Gastroesophageal sphincter (tissue), 4 donors: ENCODE measurements around the gene NUP50. TPM values are rescaled to one million over a fixed set of nuclear protein-coding genes. Genes with fewer than 3 reads are reported as not detected.

Source experiments
- ATAC-seq: fragments of 150-250 bp; one replicate; pipeline ENCODE4 v1.9.1; 2016; ENCODE audit warnings: mild to moderate bottlenecking, moderate library complexity
- H3K27ac ChIP-seq, 4 donors: fragments of 200-600 bp; sonication (generic) in 3 of 4; 1 replicate in 3 of 4; 2 replicates in 1 of 4; pipeline ENCODE4 v1.5.1; 2016 to 2019
- H3K27me3 ChIP-seq: fragments of 200-600 bp; sonication (generic); one replicate; pipeline ENCODE4 v1.5.1; 2019
- H3K36me3 ChIP-seq, 2 donors: fragments of 200-600 bp; sonication (generic); one replicate each; pipeline ENCODE4 v1.5.1; 2019; ENCODE audit warnings: control low read depth in 1 of 2
- H3K4me1 ChIP-seq, 3 donors: fragments of 200-600 bp; sonication (generic); 1 replicate in 2 of 3; 2 replicates in 1 of 3; pipeline ENCODE4 v1.5.1; 2016 to 2019; ENCODE audit warnings: control low read depth in 2 of 3
- H3K4me3 ChIP-seq, 2 donors: fragments of 200-600 bp; sonication (generic); one replicate each; pipeline ENCODE4 v1.5.1; 2019; ENCODE audit warnings: mild to moderate bottlenecking in 1 of 2, moderate library complexity in 1 of 2
- H3K9me3 ChIP-seq, 3 donors: fragments of 200-600 bp; sonication (generic); one replicate each; pipeline ENCODE4 v1.5.1; 2017 to 2019; ENCODE audit warnings: control low read depth in 2 of 3
- EP300 ChIP-seq: sonication (generic); formaldehyde crosslinking; IDR thresholded peaks from one replicate; pipeline ENCODE4 v1.6.1; 2017; ENCODE audit warnings: antibody characterized with exemption, mild to moderate bottlenecking
- POLR2A ChIP-seq, 2 donors: fragments of 450-650 bp; IDR thresholded peaks; one replicate each; pipeline ENCODE4 v1.6.1; 2017; ENCODE audit warnings: antibody characterized with exemption in 2 of 2, mild to moderate bottlenecking in 2 of 2, moderate library complexity in 1 of 2
- POLR2AphosphoS5 ChIP-seq: sonication (generic); formaldehyde crosslinking; IDR thresholded peaks from one replicate; pipeline ENCODE4 v1.6.1; 2017; ENCODE audit warnings: antibody characterized with exemption
- WGBS, 2 donors: methylation state at CpG; one replicate each; pipeline ENCODE4 v1.1.5; 2018; ENCODE audit warnings: low coverage in 1 of 2; 5-methylcytosine and 5-hydroxymethylcytosine counted together
- total RNA-seq, 4 donors: library from RNA; depleted of rRNA; stranded (reverse); fragments of >200 nt; gene quantifications; one replicate each; pipeline ENCODE4 v1.1.0, GENCODE V29; 2016
- TF ChIP-seq, protein P1 (sequence below), 4 experiments: fragments of 200-600 bp in 2 of 4; fragments of 450-650 bp in 2 of 4; sonication (generic) in 1 of 4; IDR thresholded peaks; one replicate each; pipeline ENCODE4 v1.5.1; 2017 to 2019; ENCODE audit warnings: antibody characterized with exemption in 4 of 4, mild to moderate bottlenecking in 2 of 4, moderate library complexity in 2 of 4

The NUP50 gene
- total RNA-seq, 4 donors from 2014 or later: 15.9 to 32.9 (median 28.8) TPM

DNA sequence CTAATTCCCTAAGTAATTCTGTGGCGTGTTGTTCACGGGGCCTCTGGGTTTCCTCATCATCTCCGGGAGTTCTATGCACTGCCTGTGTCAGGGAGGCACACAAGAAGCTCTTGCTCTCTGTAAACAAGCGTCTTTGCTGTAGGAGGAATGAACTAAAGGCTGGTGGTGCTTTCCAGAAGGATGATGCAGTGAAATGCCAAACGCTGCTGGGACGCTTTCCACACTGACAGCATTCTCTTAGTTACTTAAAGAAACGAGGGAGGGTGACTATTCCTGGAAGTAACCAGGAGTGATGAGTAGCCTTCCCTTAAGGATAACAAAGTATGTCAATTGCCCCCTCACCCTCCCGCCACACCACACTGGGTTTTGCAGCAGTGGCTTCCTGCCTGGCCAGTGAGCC lies 38.5 kb upstream of the NUP50 start:
- WGBS, 2 donors: 6 to 19% methylated on average over 6 of the region's 8 CpGs
- no peaks in the 10 kb centered on the region for H3K4me1 ChIP-seq
- H3K36me3 ChIP-seq: no peaks in the 10 kb centered on the region
- H3K27ac ChIP-seq: no peak overlapping the region
- H3K27me3 ChIP-seq: peaks cover 45% of the 10 kb centered on the region
- no peaks in the 10 kb centered on the region for H3K9me3 ChIP-seq
- no peak for TF ChIP-seq POLR2A (IDR thresholded peaks at IDR 0.05)
- peak; percentile 8 for TF ChIP-seq POLR2AphosphoS5
- TF ChIP-seq, protein P1, sequence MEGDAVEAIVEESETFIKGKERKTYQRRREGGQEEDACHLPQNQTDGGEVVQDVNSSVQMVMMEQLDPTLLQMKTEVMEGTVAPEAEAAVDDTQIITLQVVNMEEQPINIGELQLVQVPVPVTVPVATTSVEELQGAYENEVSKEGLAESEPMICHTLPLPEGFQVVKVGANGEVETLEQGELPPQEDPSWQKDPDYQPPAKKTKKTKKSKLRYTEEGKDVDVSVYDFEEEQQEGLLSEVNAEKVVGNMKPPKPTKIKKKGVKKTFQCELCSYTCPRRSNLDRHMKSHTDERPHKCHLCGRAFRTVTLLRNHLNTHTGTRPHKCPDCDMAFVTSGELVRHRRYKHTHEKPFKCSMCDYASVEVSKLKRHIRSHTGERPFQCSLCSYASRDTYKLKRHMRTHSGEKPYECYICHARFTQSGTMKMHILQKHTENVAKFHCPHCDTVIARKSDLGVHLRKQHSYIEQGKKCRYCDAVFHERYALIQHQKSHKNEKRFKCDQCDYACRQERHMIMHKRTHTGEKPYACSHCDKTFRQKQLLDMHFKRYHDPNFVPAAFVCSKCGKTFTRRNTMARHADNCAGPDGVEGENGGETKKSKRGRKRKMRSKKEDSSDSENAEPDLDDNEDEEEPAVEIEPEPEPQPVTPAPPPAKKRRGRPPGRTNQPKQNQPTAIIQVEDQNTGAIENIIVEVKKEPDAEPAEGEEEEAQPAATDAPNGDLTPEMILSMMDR (IDR thresholded peaks at IDR 0.05): no peak
- TF ChIP-seq EP300: no peak
- no peak overlapping the region for H3K4me3 ChIP-seq
- no peak for ATAC-seq

DNA sequence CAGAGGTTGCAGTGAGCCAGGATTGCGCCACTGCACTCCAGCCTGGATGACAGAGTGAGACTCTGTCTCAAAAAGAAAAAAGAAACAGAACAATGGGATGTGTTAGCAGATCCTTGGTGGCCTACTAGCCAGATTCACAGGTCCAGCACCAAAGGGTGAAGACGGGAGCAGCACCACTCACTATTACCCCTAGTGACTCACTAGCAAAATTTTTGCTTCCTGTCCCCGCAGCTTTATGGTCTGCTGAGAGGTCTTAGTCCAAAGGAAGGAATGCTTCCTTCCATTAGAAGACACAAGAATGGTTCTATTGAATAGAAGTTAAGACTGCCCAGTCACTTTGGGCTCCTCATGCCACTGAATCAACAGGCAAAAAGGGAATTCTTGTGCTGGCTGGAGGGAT lies 35.9 kb upstream of the NUP50 start:
- WGBS, 2 donors: 13 to 55% methylated on average over 1 to 3 of the region's 3 CpGs
- TF ChIP-seq, protein P1 (IDR thresholded peaks at IDR 0.05): no peak
- TF ChIP-seq POLR2A (IDR thresholded peaks at IDR 0.05) (no peak), EP300 (no peak), POLR2AphosphoS5 (no peak)

DNA sequence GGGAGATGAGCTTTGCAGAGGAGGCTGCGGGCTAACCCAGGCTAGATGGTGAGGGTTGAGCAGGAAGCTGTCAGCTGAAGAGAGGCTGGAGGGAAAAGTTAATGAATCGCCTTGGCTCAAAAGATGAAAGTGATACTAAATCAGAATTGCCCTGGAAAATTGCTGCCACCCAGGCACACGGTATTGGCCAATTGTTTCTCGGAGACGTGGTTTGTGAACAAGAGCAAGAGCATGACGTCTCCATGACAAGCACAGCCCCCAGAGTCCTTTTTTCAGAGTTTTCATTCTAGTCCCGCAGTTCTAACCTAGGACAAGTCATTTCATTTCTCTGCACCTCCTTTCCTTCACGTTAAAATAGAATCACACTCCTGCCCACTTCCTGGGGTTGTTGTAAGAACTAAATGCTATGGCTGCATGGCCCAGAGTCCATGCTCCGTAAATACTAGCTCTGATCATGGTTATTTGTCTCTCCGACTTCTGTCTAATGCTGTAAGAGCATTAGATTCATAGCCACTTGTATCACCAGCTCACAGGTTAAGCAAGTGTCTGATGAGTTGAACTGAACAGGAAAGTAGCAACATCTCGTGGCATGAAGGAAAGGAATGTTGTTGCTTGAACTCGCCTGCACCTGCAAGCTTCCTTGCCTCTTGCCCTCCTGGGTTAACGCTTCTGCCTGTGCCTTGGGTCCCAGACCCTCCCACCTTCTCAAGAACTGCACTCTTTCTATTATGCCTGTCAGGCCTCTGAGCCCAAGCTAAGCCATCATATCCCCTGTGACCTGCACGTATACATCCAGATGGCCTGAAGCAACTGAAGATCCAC lies 33.8 kb upstream of the NUP50 start:
- H3K36me3 ChIP-seq: peaks cover 0 to 27% of the 10 kb centered on the region in 2 donors
- TF ChIP-seq EP300 (no peak), POLR2A (IDR thresholded peaks at IDR 0.05) (no peak), POLR2AphosphoS5 (no peak)
- TF ChIP-seq, protein P1 (IDR thresholded peaks at IDR 0.05): no peak
- ATAC-seq: no peak
- peaks cover 15% of the 10 kb centered on the region for H3K27me3 ChIP-seq
- WGBS, 2 donors: 54 to 79% methylated on average over 10 to 11 of the region's 14 CpGs
- peaks cover 0 to 13% (median 0%) of the 10 kb centered on the region in 3 donors for H3K9me3 ChIP-seq
- no peaks in the 10 kb centered on the region for H3K4me1 ChIP-seq
- H3K4me3 ChIP-seq: no peak overlapping the region
- H3K27ac ChIP-seq: no peak overlapping the region

More for the DNA sequence above, 35.9 kb upstream of the NUP50 start:
- no peaks in the 10 kb centered on the region for H3K9me3 ChIP-seq
- H3K36me3 ChIP-seq: peaks cover 0 to 7% of the 10 kb centered on the region in 2 donors
- ATAC-seq: no peak
- no peaks in the 10 kb centered on the region for H3K4me1 ChIP-seq
- H3K4me3 ChIP-seq: no peak overlapping the region
- H3K27me3 ChIP-seq: peaks cover 31% of the 10 kb centered on the region
- H3K27ac ChIP-seq: no peak overlapping the region

DNA sequence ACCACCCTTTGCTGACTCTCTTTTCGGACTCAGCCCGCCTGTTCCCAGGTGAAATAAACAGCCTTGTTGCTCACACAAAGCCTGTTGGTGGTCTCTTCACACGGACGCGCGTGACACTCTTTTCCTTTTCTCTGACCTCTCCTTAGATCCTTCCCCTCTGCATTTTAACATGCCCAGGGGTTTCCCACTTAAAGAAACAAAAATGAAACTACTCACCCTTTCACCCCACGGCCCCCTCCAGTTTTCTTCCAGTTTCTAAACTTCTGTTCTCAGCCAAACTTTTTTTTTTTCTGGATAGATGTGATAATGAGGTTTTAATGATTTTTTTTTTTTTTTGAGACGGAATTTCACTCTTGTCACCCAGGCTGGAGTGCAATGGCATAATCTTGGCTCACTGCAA lies 32.8 kb upstream of the NUP50 start:
- Histone ChIP-seq H3K4me3 (no peak overlapping the region), H3K36me3 (peaks cover 0 to 37% of the 10 kb centered on the region in 2 donors), H3K27me3 (peaks cover 10% of the 10 kb centered on the region), H3K4me1 (no peaks in the 10 kb centered on the region), H3K27ac (no peak overlapping the region), H3K9me3 (peaks cover 0 to 17% (median 0%) of the 10 kb centered on the region in 3 donors)
- TF ChIP-seq POLR2AphosphoS5 (no peak), EP300 (no peak), POLR2A (IDR thresholded peaks at IDR 0.05) (no peak)
- TF ChIP-seq, protein P1 (IDR thresholded peaks at IDR 0.05): no peak
- no peak for ATAC-seq
- WGBS, 2 donors: 43 to 64% methylated on average over 1 to 2 of the region's 8 CpGs

DNA sequence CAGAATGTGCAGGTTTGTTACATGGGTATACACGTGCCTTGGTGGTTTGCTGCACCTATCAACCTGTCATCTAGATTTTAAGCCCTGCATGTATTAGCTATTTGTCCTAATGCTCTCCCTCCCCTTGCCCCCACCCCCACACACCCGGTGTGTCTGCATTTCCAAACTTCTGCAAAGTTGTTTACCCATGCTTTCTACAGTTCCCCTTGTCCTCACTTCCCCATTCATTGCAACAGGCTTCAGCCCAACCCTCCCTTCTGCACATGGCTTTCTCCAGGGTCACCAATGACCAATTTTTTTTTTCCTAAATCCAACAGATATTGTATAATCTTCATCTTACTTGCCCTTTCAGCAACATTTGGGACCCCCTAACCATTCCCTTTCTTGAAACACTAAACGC lies 32.0 kb upstream of the NUP50 start:
- TF ChIP-seq, protein P1 (IDR thresholded peaks at IDR 0.05): no peak
- TF ChIP-seq EP300 (no peak), POLR2AphosphoS5 (no peak), POLR2A (IDR thresholded peaks at IDR 0.05) (no peak)
- Histone ChIP-seq H3K4me1 (no peaks in the 10 kb centered on the region), H3K27me3 (peaks cover 10% of the 10 kb centered on the region), H3K4me3 (no peak overlapping the region), H3K27ac (no peak overlapping the region), H3K36me3 (peaks cover 0 to 39% of the 10 kb centered on the region in 2 donors), H3K9me3 (peaks cover 0 to 17% (median 0%) of the 10 kb centered on the region in 3 donors)
- ATAC-seq: no peak
- WGBS, 2 donors: 53 to 74% methylated on average over 2 to 3 of the region's 3 CpGs
